ENCODE data around the gene TSPYL6. TPM values are rescaled to one million over a fixed set of nuclear protein-coding genes. Genes with fewer than 3 reads are reported as not detected.

Gene TSPYL6
- total RNA-seq, 1 donor from 2014 or later = not detected

DNA sequence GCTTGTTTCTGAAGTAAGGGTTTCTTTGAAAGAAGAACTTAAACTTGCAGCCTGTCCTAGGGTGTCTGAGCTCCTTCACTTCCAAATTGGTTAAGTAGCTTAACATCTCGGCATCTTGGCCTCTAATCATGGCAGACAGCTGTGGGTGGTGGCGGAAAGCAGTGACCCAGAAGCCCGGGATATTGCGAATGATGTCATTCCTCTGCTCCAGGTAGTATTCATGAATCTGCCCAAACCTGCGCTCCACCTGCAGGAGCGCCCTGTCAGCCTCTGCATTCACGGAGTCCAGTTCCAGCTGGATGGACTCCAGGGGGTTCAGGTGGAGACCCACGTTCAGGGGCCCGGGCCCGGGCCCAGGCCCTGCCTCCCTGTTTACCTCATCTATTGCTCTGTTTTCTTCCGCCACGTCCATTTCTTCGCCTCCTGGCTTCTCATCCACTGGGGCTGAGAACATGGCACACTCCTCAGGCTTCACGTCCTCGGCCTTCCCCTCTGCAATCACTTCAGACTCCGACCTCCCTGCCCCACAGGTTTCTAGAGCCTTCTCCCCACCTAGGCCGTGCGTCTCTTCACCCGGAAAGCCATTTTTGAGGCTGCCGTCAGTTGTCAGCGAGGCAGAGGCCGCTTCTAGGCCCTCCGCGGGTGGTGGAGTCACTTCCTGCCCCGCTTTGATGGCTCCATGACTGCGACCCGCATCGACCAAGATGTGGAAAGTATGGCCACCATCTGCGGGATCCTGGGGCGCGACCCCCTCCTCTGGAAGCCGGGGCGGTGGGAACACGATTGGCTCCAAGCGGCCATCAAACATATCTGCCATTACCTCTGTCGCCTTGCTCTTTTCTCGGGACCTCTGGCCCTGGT is 569 bp downstream of the TSPYL6 start:
- DNase-seq = no peak

DNA sequence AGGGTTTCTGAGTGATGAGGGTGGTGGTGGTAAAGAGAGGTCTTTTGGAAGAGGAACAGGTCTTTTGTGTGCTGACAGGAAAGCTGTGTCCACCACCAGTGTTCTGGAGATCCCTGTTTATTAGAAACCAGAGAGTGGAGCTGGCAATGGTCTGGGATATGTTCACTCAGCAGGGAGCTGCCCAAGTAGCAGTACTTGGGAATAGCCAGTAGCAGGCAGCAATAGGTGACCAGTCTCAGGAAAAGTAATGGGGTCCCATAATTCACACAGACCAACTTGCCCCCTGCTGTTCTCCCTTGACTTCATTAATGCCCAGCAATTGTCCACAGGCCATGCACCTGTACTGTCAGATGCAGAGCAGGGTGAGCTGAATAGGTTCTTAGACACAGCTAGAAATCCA is 1.8 kb downstream of the TSPYL6 start:
- no peak for DNase-seq

DNA sequence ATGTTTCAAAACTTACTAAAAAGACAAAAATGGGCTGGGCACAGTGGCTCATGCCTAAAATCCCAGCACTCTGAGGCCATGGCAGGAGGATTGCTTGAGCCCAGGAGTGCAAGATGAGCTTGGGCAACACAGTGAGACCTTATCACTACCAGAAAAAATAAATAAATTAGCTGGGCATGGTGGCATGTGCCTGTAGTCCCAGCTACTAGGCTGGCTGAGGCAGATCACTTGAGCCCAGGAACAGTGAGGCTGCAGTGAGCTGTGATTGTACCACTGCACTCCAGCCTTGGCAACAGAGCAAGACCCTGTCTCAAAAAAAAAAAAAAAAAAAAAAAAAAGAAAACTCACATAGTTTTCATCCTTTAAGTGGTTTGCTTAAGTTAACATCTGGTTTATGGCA is 6.4 kb downstream of the TSPYL6 start:
- DNase-seq = no peak

DNA sequence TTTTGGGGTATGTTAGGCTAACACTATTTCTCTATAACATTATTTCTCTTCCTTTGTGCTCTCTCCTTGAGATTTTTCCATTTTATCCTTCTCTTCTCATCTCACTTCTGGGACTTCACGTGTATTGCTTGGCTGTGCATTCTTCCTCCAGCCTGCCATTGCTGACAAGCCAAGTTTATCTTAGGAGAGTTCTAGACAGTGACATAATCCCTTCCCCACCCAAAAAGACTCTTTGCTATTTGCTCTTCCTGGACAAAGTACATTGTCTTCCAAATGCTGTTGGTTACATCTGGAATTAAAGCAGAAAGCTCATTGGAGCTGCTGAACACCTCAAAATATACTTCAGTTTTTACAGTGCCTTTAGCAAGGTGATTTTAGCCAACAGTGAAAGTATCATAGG is 8.9 kb downstream of the TSPYL6 start:
- no peak for DNase-seq

DNA sequence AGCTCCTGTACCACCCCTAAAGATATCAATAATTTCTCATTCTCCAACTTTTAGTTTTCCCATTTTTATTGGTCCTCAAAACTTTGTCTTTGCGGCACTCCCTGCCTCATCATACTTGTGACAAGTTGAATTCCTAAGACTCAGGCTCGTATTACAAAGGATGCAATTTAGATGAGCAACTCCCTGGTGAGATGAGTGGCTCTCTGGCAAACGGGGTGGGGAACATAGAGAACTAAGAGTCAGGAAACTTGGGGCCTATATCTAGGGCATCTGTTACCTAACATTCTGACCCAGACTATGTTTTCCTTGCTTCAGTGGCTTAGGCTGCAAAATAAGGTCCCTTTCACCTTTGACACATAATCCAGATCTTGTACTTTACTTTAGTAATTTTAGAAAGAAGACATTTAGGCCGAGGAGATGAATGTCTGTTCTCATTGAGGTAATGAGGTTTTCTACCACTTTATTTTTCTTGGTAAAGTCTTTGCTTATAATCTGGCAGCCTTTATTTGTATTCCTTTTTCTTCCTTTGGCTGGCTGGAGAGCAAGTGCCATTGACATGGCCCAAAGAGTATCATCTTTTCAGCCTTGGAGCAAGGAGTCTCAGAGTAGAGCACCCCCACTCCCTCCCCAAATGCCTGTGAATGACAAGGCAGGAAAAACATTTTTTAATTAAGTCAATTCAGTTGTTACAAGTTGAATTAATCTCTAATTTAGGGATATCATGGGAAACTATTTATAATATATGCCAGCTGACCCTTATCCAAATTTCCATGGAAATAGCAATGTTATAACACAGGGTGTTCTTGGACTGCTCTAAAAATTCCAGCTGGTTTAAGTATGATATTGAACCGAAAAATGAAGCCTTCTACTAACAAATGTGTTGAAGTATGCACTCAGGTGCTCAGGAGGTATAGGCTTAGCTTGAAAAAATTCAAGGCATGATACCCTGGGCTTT is 15.2 kb downstream of the TSPYL6 start:
- DNase-seq = peak; percentile 28

DNA sequence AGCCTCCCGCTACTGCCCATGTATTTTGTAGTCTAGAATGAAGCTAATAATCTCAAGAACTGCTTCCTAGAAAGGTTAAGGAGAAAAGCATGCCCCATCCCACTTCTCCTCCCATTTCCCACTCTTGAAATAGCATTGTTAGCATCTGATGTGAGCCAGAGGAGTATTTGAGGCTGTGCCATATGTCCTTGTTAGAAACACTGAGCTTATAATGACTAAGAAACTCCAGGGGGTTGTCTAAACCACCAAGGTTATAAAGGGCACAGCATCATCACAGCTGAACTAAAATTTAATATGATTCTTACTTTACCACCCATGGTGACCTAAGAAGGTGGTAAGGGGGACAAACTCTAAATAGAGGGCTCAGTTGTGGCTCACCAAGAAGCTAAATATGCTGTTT is 16.6 kb downstream of the TSPYL6 start:
- DNase-seq = no peak

DNA sequence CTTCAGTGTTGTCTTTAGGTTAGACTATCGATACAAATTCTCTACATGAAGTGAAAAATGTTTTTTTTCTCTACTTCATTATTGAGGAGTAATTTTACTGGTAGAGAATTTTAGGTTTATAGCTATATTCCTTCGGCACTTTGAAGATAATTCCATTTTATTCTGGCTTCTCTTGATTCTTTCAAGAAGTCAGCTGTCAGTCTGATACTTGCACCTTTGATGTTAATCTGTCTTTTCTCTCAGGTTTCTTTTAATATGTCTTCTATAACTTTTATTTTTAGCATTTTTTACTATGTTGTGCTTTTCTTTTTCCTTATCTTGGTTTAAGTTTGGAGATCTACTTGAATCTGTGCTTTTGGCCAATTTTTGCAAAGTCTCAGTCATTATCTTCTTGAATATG is 18.6 kb downstream of the TSPYL6 start:
- no peak for DNase-seq

DNA sequence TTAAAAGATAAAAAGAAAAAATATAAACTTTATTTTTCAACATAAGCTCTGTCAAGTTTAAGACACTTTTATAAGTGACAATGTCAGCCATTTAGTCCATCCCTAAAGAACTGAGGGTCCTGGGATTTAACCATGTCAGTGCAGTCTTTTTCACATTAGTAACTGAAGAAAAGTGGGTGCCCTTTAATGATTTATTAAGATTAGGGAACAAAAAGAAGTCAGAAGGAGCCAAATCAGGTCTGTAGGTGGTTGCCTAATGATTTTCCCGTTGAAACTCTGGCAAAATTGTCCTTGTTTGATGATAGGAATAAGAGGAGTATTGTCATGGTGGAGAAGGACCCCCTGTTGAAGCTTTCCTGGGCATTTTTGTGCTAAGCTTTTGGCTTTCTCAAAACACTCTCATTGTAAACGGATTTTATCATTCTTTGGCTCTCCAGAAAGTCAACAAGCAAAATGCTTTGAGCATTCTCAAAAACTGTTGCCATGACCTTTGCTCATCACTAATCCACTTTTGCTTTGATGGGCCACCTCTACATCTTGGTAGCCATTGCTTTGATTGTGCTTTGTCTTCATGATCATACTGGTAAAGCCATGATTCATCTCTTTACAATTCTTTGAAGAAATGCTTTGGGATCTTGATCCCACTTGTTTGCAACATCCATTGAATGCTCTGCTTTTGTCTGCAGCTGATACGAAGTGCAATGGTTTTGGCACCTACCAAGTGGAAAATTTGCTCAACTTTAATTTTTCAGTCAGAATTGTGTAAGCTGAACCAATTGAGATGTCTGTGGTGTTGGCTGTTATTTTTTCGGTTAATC is 22.0 kb downstream of the TSPYL6 start:
- DNase-seq = no peak

DNA sequence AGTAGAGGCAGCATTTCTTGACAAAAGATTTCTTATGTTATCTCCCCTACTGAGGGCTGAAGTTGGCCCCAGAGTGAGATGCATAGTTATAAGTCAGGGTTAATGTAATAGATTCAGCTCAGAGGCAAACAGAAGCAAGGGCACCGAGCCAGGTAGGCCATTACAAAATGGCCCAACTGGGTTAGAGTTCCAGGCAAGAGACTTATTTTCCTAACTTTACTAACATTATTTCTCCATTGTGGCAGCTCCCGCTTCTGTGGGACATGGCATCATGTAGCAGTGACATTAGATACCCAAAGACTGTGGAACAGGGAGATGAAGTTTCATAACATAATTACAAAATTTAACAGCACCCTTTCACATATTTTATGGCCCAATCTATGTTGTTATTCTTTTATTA is 27.1 kb downstream of the TSPYL6 start:
- peak; percentile 0 for DNase-seq

DNA sequence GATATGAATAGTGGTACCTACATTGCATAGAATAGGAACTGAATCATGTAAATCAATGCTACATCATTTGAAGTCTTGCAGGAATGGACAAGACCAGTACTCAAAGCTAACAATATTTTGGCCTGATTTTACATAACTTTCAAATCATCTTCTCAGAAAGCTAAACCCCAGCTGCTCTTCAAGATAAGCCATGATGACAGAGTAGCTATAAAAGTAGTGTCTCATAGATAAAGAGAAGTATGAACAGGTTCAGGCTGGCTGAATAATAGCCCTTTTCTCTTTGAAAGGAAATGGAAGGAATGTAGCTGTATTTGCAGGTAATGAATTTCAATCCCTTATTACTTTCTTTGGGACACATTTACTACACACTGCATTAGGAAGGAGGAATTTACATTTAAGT is 28.2 kb downstream of the TSPYL6 start:
- no peak for DNase-seq

DNA sequence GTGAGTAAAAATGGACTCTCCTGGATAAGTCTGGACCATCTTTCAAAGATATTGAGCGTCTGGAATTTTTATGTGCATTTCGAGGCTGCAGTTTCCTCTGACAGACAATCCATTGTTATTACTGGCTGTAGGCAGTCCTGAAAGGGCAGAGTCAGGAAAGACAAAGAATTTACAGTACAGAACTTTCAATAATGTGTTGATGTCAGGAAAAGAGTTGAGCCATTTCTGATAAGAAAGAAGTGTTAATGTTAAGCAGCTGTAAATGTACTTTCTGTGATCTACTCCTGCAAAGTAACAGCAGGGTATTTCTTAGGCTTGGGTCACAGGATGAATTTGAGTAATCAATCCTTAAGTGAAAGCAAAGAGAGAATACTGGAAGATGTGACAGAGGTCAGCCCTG is 29.8 kb downstream of the TSPYL6 start:
- peak; percentile 38 for DNase-seq

DNA sequence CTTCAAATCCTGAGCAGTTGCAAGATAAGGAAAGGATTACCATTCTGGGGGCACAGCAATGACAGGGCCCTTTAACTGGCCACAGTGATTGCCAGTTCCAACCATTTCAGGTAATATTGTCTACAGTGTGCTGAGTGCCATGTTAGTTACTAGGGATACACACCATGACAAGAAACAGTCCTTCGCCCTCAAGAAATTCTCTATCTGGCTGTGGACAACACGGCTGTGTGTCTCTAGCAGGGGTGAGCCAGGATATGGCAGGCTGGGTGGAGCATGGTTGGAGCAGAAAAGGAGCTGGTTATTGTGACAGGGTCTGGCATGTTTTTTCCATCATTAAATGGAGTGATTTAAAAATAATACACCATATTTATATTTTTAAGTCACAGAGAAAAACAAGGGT is 31.0 kb downstream of the TSPYL6 start:
- no peak for DNase-seq

DNA sequence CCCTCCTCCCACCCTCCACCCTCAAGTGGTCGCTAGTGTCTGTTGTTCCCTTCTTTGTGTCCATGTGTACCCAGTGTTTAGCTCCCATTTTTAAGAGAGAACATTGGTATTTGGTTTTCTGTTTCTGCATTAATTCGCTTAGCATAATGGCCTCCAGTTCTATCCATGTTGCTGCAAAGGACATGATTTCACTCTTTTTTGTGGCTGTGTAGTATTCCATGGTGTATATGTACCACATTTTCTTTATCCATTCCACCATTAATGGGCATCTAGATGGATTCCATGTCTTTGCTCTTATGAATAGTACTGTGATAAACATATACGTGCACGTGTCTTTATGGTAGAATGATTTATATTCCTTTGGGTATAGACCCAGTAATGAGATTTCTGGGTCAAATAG is 42.9 kb downstream of the TSPYL6 start:
- DNase-seq = no peak

DNA sequence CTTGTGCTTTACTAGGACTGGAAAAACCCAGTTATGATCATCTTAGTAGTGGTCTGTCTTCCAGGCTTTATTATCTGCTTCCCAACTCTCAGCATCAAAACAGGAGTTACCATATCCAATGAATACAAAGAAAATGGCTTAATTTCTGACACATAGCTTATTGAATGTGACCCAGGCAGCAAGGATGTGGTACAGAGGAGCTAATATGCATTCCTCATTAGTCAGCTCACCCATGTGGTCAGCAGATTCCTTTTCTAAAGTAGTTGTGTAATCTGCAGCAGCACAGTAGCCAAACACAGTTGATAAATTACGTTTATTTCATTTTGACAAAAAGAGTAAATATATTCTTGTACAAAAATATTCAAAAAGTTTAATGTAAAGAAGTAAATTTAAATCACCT is 43.6 kb downstream of the TSPYL6 start:
- no peak for DNase-seq

DNA sequence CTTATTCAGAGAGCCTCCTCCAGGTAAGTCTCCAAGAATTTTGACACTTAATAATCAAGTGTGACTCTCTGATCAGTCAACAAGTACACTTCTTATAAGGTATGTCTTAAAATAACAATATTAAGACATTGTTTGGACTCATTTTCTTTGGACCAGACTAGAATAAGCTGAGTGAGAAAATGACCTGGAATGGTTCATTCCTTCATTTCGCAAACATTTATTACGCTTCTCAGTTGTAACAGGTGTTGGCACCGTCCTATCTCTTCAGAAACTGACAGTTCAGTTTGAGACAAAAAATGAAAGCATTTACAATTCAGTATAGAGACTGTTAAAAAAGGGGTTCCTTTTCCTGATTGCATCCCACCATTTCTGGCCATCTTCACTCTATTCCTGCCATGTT is 46.6 kb downstream of the TSPYL6 start:
- DNase-seq = peak; percentile 6

DNA sequence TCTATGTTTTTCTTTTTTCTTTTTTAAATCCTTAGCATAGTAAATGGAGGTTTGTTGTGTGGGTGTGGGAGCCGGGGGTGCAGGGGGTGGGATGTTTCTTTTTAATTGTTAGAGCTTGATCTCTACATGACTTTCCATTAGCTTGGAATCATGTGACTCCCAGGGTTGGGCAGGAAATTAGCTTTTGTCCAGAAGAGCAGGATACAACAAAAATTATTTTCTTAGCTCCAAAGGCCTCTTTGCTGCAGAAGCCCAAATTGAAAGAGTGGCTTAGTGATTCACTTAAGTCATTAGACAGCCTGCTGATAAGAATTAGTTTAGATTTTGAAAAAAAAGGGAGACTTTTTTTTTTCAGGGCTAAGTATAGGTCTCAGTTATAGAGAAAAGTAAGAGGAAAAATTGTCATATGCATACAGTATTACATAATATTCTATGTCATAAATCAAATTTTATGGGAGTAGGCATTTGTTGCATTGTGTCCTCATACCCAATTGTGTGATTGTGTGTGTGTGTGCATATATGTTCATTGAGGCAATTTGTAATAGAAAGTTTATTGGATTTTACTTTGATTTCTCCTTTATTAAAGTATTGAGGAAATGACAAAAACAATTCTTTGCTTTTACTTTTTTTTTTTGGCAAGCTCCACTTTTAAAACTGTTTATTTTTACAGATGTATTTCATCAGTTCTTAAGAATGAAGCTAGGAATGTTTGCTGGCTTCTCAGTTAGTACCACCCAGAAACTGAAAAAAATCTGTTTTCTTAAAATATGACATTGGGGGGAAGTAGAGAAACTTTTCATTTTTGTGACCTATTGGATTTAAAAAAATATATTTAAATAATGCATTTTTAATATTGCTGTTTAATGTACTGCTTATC is 47.4 kb downstream of the TSPYL6 start:
- DNase-seq = peak; percentile 65

DNA sequence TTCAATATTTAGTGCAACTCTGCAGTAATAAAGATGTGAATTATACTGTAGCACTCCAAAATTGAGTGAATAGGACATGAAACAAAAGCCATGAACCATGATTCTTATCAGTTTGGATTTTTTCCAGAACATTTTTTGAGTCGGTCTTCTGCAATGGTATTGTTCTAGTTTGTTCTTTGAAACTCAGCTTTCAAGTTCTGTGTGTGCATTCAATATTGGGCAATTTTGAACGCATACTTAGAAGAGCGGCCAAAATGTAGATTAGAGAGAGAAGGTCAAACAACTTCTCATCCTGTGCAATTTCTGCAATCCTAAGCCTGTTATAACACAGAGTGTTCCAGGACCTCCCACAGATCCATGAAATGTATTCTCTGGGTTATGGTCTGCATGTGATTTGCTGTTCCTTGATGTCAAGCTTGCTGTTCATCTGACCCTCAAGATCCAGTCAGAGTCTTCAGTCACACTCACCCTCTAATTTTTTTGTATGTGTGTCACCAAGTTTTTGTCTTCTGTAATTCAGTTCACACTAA is 48.3 kb downstream of the TSPYL6 start:
- DNase-seq = peak; percentile 54

DNA sequence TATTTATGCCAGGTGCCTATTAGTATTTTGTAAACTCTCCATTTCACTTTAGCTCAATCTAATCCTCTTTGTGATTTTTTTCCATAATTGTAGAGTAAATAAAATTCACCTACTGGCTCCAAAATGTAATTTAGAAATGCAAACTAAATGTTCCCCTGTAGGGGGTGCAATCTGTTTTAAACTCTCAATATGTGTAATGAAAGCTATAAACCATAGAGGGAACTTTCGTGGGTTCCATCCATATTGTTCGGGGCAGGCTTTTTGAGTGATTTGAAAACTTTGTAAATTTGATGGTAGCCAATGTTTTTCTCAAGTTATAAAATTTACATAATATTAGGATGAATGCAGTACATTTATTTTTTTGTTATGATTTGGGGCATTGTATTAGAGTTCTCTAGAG is 49.4 kb downstream of the TSPYL6 start:
- peak; percentile 31 for DNase-seq

DNA sequence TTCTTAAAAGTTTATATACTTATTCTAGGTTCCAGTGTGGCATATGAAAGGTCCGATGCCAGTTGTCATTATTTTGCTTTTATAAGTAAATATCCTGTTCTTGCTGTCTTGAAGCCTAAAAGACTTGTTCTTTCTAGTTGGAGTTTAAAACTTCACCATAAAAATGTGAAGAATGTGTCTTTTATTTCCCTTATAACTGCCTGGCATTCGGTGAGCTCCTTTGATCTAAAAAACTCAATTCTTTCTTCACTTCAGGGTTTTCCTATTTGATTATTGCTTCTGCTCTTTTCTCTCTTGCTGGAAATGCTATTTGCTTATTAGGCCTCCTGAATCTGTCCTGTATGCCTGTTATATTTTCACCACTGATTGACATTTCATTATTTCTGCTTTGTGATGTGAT is 51.6 kb downstream of the TSPYL6 start:
- DNase-seq = no peak
